ENCODE measurements around the gene JPT2. TPM values are rescaled to one million over a fixed set of nuclear protein-coding genes. Genes with fewer than 3 reads are reported as not detected.
"Not testable (repeated sequence)": the region's sequence is repeated elsewhere in the genome, so short reads cannot be mapped to it uniquely, and the experiment has no call there.

The JPT2 gene
- total RNA-seq, 1 experiment from 2014 or later, result 200 TPM

GRCh38 chr16:1732071-1732470 lies 54.0 kb downstream of the JPT2 start:
- intact Hi-C loops (cut with micrococcal nuclease; ENCODE audit: unreplicated experiment), result no loop called here
- no peak for DNase-seq (ENCODE audit: low spot score)
- H3K27ac ChIP-seq (ENCODE audit: low read depth, low read length, poor library complexity, severe bottlenecking), result no peak overlapping the region
- TF ChIP-seq EZH2 (IDR thresholded peaks at IDR 0.05; ENCODE audit: borderline replicate concordance, low read depth, low read length, poor library complexity, severe bottlenecking), result no peak
- no peak for TF ChIP-seq CTCF (conservative IDR thresholded peaks at IDR 0.05; ENCODE audit: low read depth, low read length)
- ChIA-PET POLR2A (ENCODE audit: low non-redundant PET) (no interaction called here), CTCF (no interaction called here)
- no peaks in the 10 kb centered on the region for H3K9me3 ChIP-seq (ENCODE audit: low read depth, low read length, poor library complexity, severe bottlenecking)
- H3K4me3 ChIP-seq (ENCODE audit: low read depth, low read length, poor library complexity, severe bottlenecking), result no peak overlapping the region
- no TSS peak for BruUV-seq (replicated peaks)
- no peaks in the 10 kb centered on the region for H3K4me1 ChIP-seq (ENCODE audit: insufficient read depth, low read length, poor library complexity, severe bottlenecking)
- H3K27me3 ChIP-seq (replicated peaks; ENCODE audit: insufficient read depth, low read depth, low read length, poor library complexity), result no peaks in the 10 kb centered on the region
- H3K36me3 ChIP-seq (ENCODE audit: insufficient read depth, low read length, poor library complexity, severe bottlenecking), result peaks cover 11% of the 10 kb centered on the region

GRCh38 chr16:1732551-1732987 lies 54.5 kb downstream of the JPT2 start:
- CTCF ChIA-PET; H3K27me3 ChIP-seq (replicated peaks; ENCODE audit: insufficient read depth, low read depth, low read length, poor library complexity); H3K4me1 ChIP-seq (ENCODE audit: insufficient read depth, low read length, poor library complexity, severe bottlenecking); intact Hi-C loops (cut with micrococcal nuclease; ENCODE audit: unreplicated experiment); H3K9me3 ChIP-seq (ENCODE audit: low read depth, low read length, poor library complexity, severe bottlenecking); H3K27ac ChIP-seq (ENCODE audit: low read depth, low read length, poor library complexity, severe bottlenecking); POLR2A ChIA-PET (ENCODE audit: low non-redundant PET); H3K4me3 ChIP-seq (ENCODE audit: low read depth, low read length, poor library complexity, severe bottlenecking); BruUV-seq (replicated peaks); DNase-seq (ENCODE audit: low spot score): not testable (repeated sequence)
- peaks cover 11% of the 10 kb centered on the region for H3K36me3 ChIP-seq (ENCODE audit: insufficient read depth, low read length, poor library complexity, severe bottlenecking)

GRCh38 chr16:1734123-1734522 lies 56.0 kb downstream of the JPT2 start:
- no TSS peak for BruUV-seq (replicated peaks)
- intact Hi-C loops (cut with micrococcal nuclease; ENCODE audit: unreplicated experiment), result no loop called here

More at GRCh38 chr16:1734123-1734522, 56.0 kb downstream of the JPT2 start:
- TF ChIP-seq EZH2 (IDR thresholded peaks at IDR 0.05; ENCODE audit: borderline replicate concordance, low read depth, low read length, poor library complexity, severe bottlenecking) (no peak), CTCF (conservative IDR thresholded peaks at IDR 0.05; ENCODE audit: low read depth, low read length) (no peak)
- H3K9me3 ChIP-seq (ENCODE audit: low read depth, low read length, poor library complexity, severe bottlenecking), result peaks cover 6% of the 10 kb centered on the region
- CTCF ChIA-PET, result no interaction called here
- POLR2A ChIA-PET (ENCODE audit: low non-redundant PET), result no interaction called here
- H3K36me3 ChIP-seq (ENCODE audit: insufficient read depth, low read length, poor library complexity, severe bottlenecking), result peaks cover 8% of the 10 kb centered on the region
- no peaks in the 10 kb centered on the region for H3K4me1 ChIP-seq (ENCODE audit: insufficient read depth, low read length, poor library complexity, severe bottlenecking)
- H3K27me3 ChIP-seq (replicated peaks; ENCODE audit: insufficient read depth, low read depth, low read length, poor library complexity), result no peaks in the 10 kb centered on the region
- no peak overlapping the region for H3K27ac ChIP-seq (ENCODE audit: low read depth, low read length, poor library complexity, severe bottlenecking)
- H3K4me3 ChIP-seq (ENCODE audit: low read depth, low read length, poor library complexity, severe bottlenecking), result no peak overlapping the region
- no peak for DNase-seq (ENCODE audit: low spot score)

Data from A673 (cell line).